HG03565 (cell line): Measurements from ENCODE around the gene CDC14A.
"Not testable (repeated sequence)": the region's sequence is repeated elsewhere in the genome, so short reads cannot be mapped to it uniquely, and the experiment has no call there.

Experiments used
- ATAC-seq: cut with Tn5 transposase; IDR thresholded peaks from one replicate; pipeline ENCODE4 v1.9.1; 2021; ENCODE audit warnings: mild to moderate bottlenecking, moderate library complexity; ENCODE audit not compliant: unreplicated experiment

The CDC14A gene

DNA sequence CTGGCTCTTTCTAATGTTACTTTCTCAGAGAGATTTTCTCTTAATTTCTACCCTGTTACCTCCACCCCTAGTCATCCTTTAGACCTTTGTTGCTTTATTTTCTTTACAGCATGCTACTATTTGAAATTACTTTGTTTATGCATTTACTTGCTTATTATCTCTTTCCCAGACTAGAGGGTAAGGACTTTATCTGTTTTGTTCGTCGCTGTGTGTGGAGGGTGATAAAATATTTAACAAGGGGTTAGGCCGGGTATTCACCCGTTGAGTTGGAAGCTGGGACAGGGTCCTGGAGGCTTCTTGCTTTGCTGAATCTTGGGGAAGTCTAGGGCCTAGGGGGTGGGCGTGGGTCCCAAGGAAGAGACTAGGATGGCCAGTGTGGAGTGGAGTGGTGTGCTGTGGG lies 43.6 kb downstream of the CDC14A start:
- ATAC-seq = no peak

DNA sequence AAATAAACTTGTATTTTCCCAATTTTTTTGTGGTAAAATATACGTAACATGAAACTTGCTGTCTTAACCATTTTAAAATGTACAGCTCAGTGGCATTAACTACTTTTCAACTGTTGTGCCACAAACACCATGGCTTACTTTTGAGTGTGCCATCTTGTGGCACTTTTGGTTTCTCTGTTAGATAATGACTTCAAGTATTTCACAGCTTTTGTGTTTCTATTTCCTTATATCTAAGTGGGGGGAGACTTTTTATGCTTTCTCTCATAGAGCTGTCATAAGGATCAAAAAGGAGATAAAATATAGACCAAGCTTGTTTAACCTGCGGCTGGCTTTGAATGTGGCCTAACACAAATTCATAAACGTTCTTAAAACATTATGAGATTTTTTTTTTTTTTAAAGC lies 44.3 kb downstream of the CDC14A start:
- no peak for ATAC-seq

DNA sequence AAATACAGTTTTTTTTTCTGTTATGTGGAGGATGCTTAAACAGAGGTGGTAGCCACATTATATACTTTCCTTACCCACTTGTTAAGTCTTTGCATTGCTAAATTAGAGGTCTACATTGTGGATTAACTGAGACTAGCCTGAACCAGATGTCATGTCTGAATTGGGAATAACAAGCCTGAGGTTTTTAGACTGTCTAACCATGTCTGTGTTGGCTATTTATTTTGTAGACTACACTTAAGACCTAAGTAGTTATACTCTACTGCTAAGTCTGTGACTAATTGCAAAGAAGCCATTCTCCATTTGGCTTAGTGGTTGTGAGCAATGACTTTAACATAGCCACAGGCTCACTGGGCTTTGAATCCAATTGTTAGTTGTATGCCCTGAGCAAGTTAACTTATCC lies 45.4 kb downstream of the CDC14A start:
- ATAC-seq = no peak

DNA sequence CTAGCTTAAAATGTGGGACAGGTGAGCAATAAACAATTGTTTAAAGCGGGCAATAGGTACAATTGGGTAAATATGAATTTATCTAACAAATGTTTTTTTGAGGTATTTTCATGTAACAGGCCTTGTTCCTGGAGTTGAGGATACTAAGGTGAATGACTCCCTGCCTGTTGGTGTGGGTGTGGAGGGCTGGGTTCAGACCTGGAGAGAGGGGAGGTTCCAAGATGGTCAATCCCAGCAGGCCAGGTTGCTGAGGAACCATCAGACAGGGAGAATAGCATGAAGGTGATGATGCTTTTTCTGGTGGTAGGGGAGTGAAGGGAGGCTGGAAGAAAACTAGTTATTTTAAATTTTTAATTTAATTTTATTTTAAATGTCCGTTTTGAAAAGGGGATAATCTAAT lies 46.3 kb downstream of the CDC14A start:
- ATAC-seq = no peak

DNA sequence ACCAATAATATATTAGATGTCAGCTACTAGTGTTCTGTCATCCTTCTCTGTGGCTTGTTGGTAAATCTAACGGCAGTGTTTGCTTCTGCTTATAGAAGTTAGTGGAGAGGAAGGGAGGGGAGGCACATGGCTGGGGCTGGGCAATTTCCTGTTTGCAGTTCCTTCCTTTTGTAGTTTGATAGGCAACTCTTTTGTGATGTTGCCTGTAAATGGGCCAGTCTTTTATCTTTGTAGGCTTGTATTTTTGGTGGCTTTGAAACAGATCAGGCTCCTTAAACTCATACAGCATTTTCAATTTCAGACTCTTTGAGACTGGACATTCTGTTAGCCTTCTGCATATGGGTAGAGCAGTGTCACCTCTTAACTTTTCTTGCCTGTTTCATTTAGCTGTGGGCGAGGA lies 48.1 kb downstream of the CDC14A start:
- no peak for ATAC-seq

DNA sequence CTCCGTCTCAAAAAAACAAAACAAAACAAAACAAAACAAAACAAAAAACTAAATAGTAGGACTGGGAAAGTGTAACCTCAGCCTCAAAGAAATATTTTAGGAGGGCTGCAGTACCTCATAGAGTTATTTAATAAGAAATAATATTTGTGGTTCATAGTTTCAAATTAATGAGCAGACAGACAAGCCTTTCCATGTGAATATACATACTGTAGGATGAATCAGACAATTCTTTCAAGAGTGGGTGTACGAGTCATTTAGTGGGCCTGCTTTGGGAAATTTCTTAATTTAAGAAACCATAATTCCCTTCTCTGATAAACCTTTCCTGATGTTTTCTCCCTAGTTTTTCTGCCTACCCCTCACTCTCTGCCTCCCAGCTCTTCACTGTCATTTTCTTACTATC lies 52.5 kb downstream of the CDC14A start:
- no peak for ATAC-seq

DNA sequence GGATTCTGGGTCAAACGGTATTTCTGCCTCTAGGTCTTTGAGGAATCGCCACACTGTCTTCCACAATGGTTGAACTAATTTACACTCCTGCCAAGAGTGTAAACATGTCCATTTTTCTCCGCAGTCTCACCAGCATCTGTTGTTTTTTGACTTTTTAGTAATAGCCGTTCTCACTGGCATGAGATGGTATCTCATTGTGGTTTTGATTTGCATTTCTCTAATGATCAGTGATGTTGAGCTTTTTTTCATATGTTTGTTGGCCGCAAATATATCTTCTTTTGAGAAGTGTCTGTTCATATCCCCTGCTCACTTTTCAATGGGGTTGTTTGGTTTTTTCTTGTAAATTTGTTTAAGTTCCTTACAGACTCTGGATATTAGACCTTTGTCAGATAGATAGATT lies 53.6 kb downstream of the CDC14A start:
- ATAC-seq = not testable (repeated sequence)

DNA sequence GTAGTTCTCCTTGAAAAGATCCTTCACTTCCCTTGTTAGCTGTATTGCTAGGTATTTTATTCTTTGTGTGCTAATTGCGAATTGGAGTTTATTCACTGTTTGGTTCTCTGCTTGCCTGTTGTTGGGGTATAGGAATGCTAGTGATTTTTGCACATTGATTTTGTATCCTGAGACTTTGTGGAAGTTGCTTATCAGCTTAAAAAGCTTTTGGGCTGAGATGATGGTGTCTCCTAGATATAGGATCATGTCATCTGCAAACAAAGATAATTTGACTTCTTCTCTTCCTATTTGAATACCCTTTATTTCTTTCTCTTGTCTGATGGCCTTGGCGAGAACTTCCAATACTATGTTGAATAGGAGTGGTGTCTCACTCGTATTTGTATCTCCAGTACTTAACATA lies 55.1 kb downstream of the CDC14A start:
- not testable (repeated sequence) for ATAC-seq

DNA sequence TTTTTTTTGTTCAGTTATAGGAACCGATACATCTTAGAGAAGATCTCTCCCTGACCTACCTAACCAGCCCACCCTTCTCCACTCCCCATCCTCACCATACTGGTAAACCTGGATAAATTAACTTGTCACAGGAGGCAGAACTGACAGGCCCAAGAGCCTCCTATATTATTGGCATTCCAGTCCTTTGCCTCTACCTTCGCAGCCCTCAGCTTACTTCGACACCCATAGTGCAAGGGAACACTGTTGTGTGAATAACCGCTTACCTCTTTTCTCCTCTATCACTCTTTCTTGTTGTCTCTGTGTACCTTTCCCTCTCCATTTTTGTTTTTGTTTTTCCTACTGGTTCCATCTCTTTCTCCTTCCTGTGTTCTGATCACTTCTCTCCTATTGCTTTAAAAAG lies 58.7 kb downstream of the CDC14A start:
- ATAC-seq = no peak

DNA sequence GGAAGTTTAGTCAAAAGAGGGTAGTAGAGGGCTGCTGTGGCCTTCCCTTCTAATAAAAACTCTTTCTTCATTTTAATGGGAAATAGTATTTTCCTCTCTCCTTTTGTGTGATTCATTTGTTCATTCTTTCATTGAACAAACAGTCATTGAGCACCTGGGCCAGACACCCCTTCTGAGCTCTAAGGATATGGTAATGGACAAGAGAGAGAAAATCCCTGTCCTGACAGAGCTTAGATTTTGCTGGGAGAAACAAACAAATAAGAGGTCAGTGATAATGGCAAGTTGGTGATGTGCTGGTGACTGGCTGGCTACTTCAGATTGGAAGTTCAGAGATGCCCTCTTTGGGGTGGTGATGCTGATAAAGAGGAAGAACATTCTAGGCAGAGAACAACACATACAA lies 59.3 kb downstream of the CDC14A start:
- ATAC-seq = no peak

DNA sequence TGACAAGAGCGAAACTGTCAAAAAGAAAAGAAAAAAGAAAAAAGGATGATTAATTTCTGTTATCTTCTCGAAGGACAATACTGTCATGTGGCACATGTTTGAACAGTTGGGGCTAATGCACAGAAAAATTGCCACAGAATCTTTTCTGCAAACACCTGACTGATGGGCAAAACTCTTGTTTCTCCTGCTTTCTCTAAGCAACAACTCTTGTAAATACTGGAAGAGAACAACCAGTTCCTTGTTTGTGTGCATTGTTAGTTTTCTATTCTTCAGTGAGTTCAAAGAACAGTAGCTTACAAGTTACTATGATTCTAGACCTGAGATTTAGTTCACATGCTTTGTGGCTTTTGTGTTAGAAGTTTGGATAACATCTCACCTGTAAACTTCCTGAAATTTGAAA lies 60.7 kb downstream of the CDC14A start:
- ATAC-seq = no peak

DNA sequence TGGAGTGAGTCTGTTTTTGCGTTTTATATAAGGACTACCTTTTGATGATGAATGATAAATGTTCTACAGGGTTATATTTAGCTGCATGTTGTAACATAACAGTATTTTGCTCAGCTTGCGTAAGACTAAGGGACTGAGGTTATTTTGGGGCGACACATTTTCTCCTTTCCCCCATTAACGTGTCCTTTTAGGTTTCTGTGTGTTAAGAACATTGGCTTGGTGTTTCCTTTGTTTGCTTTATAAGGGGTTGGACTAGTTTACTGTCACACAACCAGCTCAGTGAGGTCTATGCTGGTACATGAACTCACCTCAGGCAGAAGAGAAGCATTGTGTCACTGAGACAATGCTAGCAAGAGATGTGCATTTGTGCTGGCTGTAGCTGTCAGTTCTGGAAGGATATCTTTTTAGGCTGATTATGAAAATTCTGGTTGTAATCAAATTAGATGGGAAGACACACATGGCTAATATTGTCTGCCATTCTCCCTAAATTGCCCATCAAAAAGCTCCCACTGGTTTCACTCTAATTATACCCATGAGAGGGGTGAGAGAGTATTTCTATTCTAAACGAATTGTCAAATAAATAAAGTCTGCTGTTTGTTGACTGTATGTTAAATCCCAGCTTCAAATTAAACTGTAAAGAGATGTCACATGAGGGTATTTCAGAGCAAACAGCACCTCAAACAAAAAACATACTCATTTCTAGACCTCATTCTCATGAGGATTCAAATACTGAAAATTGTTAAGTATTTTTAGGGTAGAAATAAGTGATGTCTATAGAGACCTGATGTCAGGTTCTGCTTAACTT lies 62.6 kb downstream of the CDC14A start:
- no peak for ATAC-seq

DNA sequence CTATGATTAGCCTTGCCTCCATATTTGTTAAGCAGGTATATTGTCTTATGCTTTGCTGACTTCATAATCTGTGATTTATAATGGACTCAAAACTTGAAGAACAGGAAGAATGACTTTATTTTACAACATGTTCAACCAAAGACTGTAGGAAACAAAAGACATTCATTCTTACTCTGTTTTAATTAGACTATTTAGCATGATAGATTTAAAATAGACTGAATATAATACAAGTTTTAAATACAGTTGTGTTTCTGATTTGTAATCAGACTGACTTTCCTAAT lies 63.1 kb downstream of the CDC14A start:
- ATAC-seq = no peak

DNA sequence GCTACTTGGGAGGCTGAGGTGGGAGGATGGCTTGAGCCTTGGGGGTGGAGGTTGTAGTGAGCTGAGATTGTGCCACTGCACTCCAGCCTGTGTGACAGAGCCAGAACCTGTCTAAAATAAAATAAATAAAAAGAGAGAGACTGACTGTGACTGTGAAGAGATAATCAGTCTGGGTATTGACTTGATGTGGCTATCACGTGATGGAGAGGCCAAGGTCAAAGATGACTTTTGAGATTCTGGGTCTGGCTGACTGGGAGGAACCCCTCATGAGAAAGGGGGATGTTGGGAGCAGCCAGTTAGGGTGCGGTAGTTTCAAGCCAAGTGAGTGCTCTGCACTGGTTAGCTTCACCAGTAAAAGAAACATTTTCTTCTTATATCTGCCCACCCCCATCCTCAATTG lies 66.8 kb downstream of the CDC14A start:
- no peak for ATAC-seq

DNA sequence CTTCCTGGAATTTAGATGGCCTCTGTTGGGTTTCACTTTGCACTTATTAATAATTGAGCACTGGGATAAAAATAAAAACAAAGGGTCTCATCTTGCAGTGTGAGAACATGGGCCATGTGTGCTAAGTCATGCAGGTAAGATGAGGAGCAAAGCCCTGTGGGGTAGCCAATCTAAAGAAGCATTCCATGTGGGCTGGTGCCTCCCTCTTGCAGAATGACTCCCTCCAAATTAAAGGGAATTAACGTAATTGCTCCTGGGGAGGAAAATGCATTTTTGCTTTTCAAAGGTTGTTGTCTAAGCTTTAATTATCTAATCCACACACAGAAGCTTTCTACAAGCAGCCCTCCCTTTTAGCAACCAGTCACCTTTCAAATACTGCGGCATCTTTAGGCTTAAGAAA lies 69.8 kb downstream of the CDC14A start:
- ATAC-seq = no peak

DNA sequence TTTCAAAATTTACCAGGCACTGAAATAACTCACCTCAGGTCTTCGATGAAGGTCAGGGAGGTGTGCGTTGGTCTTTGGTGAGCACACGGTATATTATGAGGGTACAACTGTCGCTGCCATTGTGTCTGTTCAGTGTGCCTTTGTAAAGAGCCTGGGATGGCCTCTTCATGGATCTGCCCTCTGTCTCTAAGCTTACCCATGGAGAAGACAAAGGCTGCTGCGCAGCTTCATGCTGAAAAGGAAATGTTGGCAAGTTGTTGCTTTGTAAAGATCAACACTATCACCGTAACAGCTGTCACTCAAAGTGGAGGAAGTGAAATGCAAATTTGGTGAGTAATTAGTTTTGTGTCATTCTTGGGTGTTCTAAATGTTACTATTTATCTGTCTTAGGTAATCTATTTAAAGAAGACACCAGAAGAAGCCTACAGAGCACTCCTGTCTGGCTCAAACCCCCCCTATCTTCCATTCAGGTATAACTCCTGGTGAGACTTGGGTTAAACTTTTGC lies 71.6 kb downstream of the CDC14A start:
- peak; percentile 92 for ATAC-seq

DNA sequence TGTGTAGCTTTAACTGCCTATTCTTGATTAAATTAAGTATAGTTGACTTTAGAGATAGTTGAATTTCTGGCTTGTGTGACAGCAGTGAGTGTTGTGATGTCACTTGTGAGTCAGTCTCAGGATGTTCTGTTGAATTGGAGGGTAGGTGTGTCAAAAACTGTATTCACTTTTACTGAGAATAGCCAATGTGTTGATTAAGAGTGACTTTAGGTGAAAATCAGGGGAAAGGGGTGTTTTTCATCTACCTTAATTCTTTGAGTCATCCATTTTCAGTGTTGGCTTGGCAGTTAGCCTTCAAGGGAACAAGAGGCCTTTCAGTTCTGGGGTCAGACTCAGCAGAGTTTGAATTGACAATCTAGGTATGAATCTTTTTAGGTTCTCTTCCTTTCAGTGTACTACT lies 75.9 kb downstream of the CDC14A start:
- ATAC-seq = no peak

DNA sequence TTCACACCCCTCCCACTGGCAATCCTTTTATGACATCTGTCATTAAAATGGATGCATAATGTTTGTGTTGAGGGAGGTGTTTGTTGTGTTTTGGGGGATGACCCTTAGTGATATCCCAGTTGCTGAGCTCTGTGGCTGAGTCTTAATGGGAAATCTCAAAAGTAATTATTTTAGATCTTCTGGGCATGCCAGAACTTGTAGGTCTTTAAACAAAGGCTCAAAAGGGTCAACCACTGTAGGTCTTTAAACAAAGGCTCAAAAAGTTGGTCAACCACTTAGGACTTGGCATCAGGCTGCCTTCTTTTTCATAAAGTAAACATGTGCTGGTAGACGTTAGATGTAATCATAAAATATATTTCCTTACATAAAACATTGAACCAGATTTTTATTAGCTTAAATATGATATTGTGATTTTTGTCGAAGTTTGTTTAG lies 78.0 kb downstream of the CDC14A start:
- ATAC-seq = no peak

DNA sequence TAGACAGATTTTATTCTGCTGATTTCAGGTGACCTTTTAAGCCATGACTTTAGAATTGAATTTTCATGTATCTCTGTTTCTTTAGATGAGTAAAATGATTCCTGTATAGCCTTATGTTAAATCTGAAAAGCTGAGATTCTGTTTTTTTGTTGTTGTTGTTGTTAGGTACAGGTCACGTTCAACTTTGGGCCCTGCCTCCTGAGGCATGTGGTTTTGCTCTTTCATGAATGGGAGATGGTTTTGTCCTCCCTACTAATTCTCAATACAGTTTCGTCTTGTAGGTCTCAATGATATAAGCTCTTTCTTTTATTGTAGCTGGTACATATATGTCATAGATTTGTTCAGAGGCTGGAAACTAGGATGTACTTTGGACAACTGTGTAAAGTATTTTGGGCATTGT lies 79.6 kb downstream of the CDC14A start:
- ATAC-seq = no peak

DNA sequence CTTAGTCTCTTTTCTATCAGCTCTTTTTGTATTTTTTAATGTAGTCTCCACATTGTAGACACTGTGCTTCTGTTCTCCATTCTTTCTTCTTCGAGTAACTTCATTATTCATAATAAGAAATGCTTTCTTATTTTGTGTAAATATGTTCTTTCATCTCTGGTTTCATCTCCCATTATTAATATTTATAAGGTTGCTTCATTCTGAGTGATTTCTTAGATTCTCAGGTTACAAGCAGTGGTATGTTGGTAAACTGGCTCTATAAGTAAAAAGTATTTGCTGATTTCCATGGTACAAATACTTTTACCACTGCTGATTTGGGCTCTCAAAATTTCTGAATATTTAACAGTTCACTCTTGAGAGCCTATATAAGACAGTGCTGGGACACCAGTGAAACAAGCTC lies 81.3 kb downstream of the CDC14A start:
- no peak for ATAC-seq

DNA sequence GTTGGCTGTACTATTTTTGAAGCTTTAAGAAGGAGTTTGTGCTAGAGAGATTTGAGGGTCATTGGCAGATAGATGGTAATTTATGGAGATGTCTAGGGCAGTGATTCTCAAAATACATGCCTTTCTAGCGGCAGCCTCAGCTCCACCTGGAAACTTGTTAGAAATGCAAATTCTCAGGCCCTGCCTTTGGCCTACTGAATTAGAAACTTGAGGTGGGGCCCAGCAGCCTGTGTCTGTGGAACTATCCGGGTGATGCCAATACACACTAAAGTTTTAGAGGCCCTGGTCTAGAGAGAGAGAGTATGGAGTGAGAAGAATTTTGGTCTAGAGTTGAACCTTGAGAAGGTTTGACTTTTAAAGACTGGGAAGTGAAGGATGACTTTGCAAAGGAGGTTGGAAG lies 82.5 kb downstream of the CDC14A start:
- ATAC-seq = no peak

DNA sequence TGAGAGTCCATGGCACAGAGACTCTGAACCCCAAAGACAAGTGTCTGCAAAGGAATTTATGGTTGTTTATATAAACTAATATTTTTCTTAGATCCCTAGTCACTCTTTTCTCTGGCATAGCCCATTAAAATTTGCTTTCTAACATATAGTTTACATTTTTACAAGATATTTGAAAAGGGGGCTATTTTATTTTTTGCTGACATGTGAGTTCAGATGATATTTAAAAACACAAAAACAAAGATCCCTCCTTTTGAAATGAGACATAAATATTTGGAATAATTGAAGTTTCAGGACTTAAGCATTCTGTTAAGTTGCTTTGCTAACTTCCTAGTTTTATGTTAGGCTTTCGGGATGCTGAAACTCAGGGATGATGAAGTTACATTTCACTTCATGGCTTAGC lies 86.1 kb downstream of the CDC14A start:
- ATAC-seq = no peak

DNA sequence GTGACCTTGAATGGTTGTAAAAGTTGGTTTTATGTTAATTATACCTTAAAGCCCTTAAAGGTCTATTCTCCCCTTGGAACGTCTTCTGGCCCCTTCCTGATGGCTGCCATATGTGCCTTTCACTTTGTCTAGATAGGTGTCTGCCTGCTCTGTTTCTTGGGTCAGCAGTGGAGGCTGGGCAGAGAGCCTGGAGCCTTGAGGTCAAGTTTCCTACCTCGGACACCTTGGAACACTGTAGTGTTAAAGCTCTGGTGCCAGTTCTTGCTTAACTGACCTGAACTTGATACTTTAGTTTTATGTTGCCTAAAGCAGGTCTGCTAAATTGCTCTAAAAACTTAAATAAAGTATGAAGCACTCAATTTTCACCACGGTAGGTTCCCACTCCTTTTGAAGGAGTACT lies 86.5 kb downstream of the CDC14A start:
- no peak for ATAC-seq
